ENCODE measurements around the gene PSME2. TPM values are rescaled to one million over a fixed set of nuclear protein-coding genes. Genes with fewer than 3 reads are reported as not detected.

The PSME2 gene
- total RNA-seq, 2 donors from 2014 or later, result 106 to 112 TPM

- H3K4me1 ChIP-seq (ENCODE audit: control insufficient read depth, insufficient read depth, low read length), result no peaks in the 10 kb centered on the region
- DNase-seq, result peak; percentile 99
- H3K4me1 Mint-ChIP-seq, result peaks cover 15% of the 10 kb centered on the region
- peak within 1 kb of the TSS; percentile 99 for H3K27ac Mint-ChIP-seq
- TF ChIP-seq, protein P1, sequence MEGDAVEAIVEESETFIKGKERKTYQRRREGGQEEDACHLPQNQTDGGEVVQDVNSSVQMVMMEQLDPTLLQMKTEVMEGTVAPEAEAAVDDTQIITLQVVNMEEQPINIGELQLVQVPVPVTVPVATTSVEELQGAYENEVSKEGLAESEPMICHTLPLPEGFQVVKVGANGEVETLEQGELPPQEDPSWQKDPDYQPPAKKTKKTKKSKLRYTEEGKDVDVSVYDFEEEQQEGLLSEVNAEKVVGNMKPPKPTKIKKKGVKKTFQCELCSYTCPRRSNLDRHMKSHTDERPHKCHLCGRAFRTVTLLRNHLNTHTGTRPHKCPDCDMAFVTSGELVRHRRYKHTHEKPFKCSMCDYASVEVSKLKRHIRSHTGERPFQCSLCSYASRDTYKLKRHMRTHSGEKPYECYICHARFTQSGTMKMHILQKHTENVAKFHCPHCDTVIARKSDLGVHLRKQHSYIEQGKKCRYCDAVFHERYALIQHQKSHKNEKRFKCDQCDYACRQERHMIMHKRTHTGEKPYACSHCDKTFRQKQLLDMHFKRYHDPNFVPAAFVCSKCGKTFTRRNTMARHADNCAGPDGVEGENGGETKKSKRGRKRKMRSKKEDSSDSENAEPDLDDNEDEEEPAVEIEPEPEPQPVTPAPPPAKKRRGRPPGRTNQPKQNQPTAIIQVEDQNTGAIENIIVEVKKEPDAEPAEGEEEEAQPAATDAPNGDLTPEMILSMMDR (conservative IDR thresholded peaks at IDR 0.05), result no peak
- no peaks in the 10 kb centered on the region for H3K27me3 Mint-ChIP-seq (ENCODE audit: insufficient read depth)
- no peaks in the 10 kb centered on the region for H3K9me3 Mint-ChIP-seq
- peak within 1 kb of the TSS; percentile 90 for H3K27ac ChIP-seq (ENCODE audit: low read depth, low read length)
- peak within 1 kb of the TSS; percentile 94 for H3K4me3 ChIP-seq (ENCODE audit: low read length)
- H3K9me3 ChIP-seq (ENCODE audit: control insufficient read depth, low read length), result no peaks in the 10 kb centered on the region
- peak within 1 kb of the TSS; percentile 78 for H3K9ac ChIP-seq (ENCODE audit: extremely low read depth, low read length, poor library complexity, severe bottlenecking)
- WGBS, 2 experiments (ENCODE audit: insufficient coverage in 1 of 2, insufficient read length in 1 of 2), result 0% methylated on average over 17 to 65 of the region's 65 CpGs
- H3K36me3 Mint-ChIP-seq (ENCODE audit: low read depth), result peaks cover 28% of the 10 kb centered on the region
- H3K4me3 Mint-ChIP-seq, result peak within 1 kb of the TSS; percentile 87
- H3K36me3 ChIP-seq (ENCODE audit: control insufficient read depth, insufficient read depth, low read length), result peaks cover 32% of the 10 kb centered on the region
- H3K27me3 ChIP-seq (ENCODE audit: control insufficient read depth, insufficient read depth, low read length, poor library complexity, severe bottlenecking), result no peaks in the 10 kb centered on the region
Observed at GRCh38 chr14:24114532-24115421, 31.6 kb downstream of the PSME2 start, which contains the start of the genes DCAF11 and NRL. DCAF11 (plus strand) TSS chr14:24114777; CDS start chr14:24115595, 818 bp downstream. NRL (minus strand) TSS chr14:24114949; CDS start chr14:24082848, 32,101 bp downstream.

GRCh38 chr14:24113801-24114531 is 32.4 kb downstream of the PSME2 start:
- peaks cover 21% of the 10 kb centered on the region for H3K36me3 Mint-ChIP-seq (ENCODE audit: low read depth)
- DNase-seq, result peak; percentile 94
- H3K9me3 Mint-ChIP-seq, result no peaks in the 10 kb centered on the region
- H3K9ac ChIP-seq (ENCODE audit: extremely low read depth, low read length, poor library complexity, severe bottlenecking), result peak overlapping the region; percentile 78
- H3K4me1 ChIP-seq (ENCODE audit: control insufficient read depth, insufficient read depth, low read length), result no peaks in the 10 kb centered on the region
- peak overlapping the region; percentile 94 for H3K4me3 ChIP-seq (ENCODE audit: low read length)
- H3K27ac Mint-ChIP-seq, result peak overlapping the region; percentile 99
- peaks cover 24% of the 10 kb centered on the region for H3K36me3 ChIP-seq (ENCODE audit: control insufficient read depth, insufficient read depth, low read length)
- H3K9me3 ChIP-seq (ENCODE audit: control insufficient read depth, low read length), result no peaks in the 10 kb centered on the region
- peak overlapping the region; percentile 87 for H3K4me3 Mint-ChIP-seq
- peaks cover 16% of the 10 kb centered on the region for H3K4me1 Mint-ChIP-seq
- 0% methylated on average over 24 to 42 of the region's 42 CpGs for WGBS, 2 experiments (ENCODE audit: insufficient coverage in 1 of 2, insufficient read length in 1 of 2)
- H3K27me3 ChIP-seq (ENCODE audit: control insufficient read depth, insufficient read depth, low read length, poor library complexity, severe bottlenecking), result no peaks in the 10 kb centered on the region
- TF ChIP-seq, protein P1 (conservative IDR thresholded peaks at IDR 0.05), result no peak
- peak overlapping the region; percentile 90 for H3K27ac ChIP-seq (ENCODE audit: low read depth, low read length)
- no peaks in the 10 kb centered on the region for H3K27me3 Mint-ChIP-seq (ENCODE audit: insufficient read depth)

DNA sequence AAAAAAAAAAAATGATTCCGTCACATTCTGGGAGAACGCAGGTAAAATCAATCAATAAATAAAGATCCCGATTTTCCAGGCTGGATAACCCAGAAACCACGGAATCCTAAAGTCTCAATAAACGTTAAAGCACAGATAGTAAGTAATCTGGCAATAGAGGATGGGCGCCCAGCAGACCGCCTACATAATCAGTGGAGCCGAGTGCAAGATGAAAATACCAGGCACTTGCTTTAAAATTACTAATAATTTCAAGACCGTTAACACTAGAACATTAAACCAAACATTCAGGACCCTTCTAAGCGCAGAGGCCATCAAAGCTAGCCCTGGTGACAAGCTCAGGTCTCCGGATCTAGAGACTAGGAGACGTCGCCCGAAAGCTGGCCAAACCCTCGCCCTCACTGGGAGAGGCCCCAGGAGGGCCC is 33.0 kb downstream of the PSME2 start:
- peaks cover 18% of the 10 kb centered on the region for H3K36me3 ChIP-seq (ENCODE audit: control insufficient read depth, insufficient read depth, low read length)
- 18 to 22% methylated on average over 6 to 15 of the region's 15 CpGs for WGBS, 2 experiments (ENCODE audit: insufficient coverage in 1 of 2, insufficient read length in 1 of 2)
- Mint-ChIP-seq H3K36me3 (ENCODE audit: low read depth) (peaks cover 15% of the 10 kb centered on the region), H3K27ac (peak overlapping the region; percentile 99), H3K27me3 (ENCODE audit: insufficient read depth) (no peaks in the 10 kb centered on the region), H3K4me1 (peaks cover 18% of the 10 kb centered on the region), H3K4me3 (peak overlapping the region; percentile 87), H3K9me3 (no peaks in the 10 kb centered on the region)
- peak overlapping the region; percentile 90 for H3K27ac ChIP-seq (ENCODE audit: low read depth, low read length)
- no peaks in the 10 kb centered on the region for H3K4me1 ChIP-seq (ENCODE audit: control insufficient read depth, insufficient read depth, low read length)
- TF ChIP-seq, protein P1 (conservative IDR thresholded peaks at IDR 0.05), result no peak
- no peaks in the 10 kb centered on the region for H3K9me3 ChIP-seq (ENCODE audit: control insufficient read depth, low read length)
- H3K27me3 ChIP-seq (ENCODE audit: control insufficient read depth, insufficient read depth, low read length, poor library complexity, severe bottlenecking), result no peaks in the 10 kb centered on the region
- H3K9ac ChIP-seq (ENCODE audit: extremely low read depth, low read length, poor library complexity, severe bottlenecking), result peak overlapping the region; percentile 78
- no peak for DNase-seq
- H3K4me3 ChIP-seq (ENCODE audit: low read length), result peak overlapping the region; percentile 94
